Ovary (tissue), 9 donors: ENCODE results near the gene GALNT12. TPM values are rescaled to one million over a fixed set of nuclear protein-coding genes. Genes with fewer than 3 reads are reported as not detected.

Experiments used
- DNase-seq, 5 donors: peaks; one replicate each; pipeline ENCODE4 v3.0.0-alpha.2; 2019 to 2020
- H3K27ac ChIP-seq, 2 donors: fragments of 200-600 bp; one replicate each; pipeline versions ENCODE4 v1.5.1 to v1.8.0; 2019 to 2022
- H3K27me3 ChIP-seq: fragments of 200-600 bp; one replicate; pipeline ENCODE4 v1.8.0; 2022
- H3K36me3 ChIP-seq: fragments of 200-600 bp; sonication (generic); one replicate; pipeline ENCODE4 v1.5.1; 2019
- H3K4me1 ChIP-seq: one replicate; pipeline ENCODE4 v1.8.1; 2013; ENCODE audit warnings: mild to moderate bottlenecking, moderate library complexity; ENCODE audit not compliant: insufficient read depth
- H3K4me3 ChIP-seq: fragments of 200-600 bp; sonication (generic); one replicate; pipeline ENCODE4 v1.5.1; 2017
- H3K9me3 ChIP-seq, 2 donors: fragments of 200-600 bp in 1 of 2; sonication (generic) in 1 of 2; one replicate each; pipeline versions ENCODE4 v1.5.1 to v1.8.1; 2013 to 2019; ENCODE audit warnings: mild to moderate bottlenecking in 1 of 2, moderate library complexity in 1 of 2
- CTCF ChIP-seq, 3 donors: fragments of 450-650 bp in 2 of 3; fragments of 200-600 bp in 1 of 3; IDR thresholded peaks; one replicate each; pipeline versions ENCODE4 v1.5.1 to v1.8.0; 2016 to 2022; ENCODE audit warnings: antibody characterized with exemption in 3 of 3, mild to moderate bottlenecking in 1 of 3
- EP300 ChIP-seq: sonication (generic); formaldehyde crosslinking; IDR thresholded peaks from one replicate; pipeline ENCODE4 v1.6.1; 2017; ENCODE audit warnings: antibody characterized with exemption
- POLR2A ChIP-seq: fragments of 450-650 bp; IDR thresholded peaks from one replicate; pipeline ENCODE4 v1.6.1; 2017; ENCODE audit warnings: antibody characterized with exemption, mild to moderate bottlenecking, moderate library complexity
- WGBS, 3 donors: extraction: QIAGEN DNeasy Blood & Tissue Kit in 1 of 3; methylation state at CpG; one replicate each; pipeline versions ENCODE4 v1.1.5 to v1.1.7; 2013 to 2017; 5-methylcytosine and 5-hydroxymethylcytosine counted together
- intact Hi-C, 4 donors: fragments of 100-400 bp; cut with DNase I; formaldehyde crosslinking; loops; one replicate each; pipeline versions ENCODE4 v1.11.0 to v1.15.1; 2022 to 2023
- polyA plus RNA-seq, 2 donors: library from polyadenylated mRNA; stranded (reverse); fragments of 200-250 nt in 1 of 2; fragments of 350-450 nt in 1 of 2; fragmentation: Illumina TruSeq in 1 of 2; extraction: RNeasy Lipid Tissue Mini Kit (QIAGEN cat#74804) in 1 of 2; gene quantifications; one replicate each; pipeline ENCODE4 v1.2.3, GENCODE V29; 2013 to 2014
- total RNA-seq, 7 donors: library from RNA; depleted of rRNA in 2 of 7; stranded (reverse); fragments of >200 nt in 2 of 7; fragmentation: NEBNext Ultra II Directional in 3 of 7; extraction: Animal tissue kit (Norgen Biotek cat#: 25700) in 3 of 7; gene quantifications; one replicate each; pipeline versions ENCODE4 v1.1.0 to v1.2.4, GENCODE V29; 2016 to 2023
- donor health status: DM: no; HTN: no; CAD: no; lungs with moderate emphysema.
- donor health status: DM: no; HTN: no; CAD: no.
- donor health status: Bipolar disorder and iron deficiency.
- donor health status: DM: yes; HTN: yes; CAD: no.
- donor health status: DM: no; HTN: no; CAD: no.
- donor health status: DM: yes; HTN: yes; CAD: no.

The GALNT12 gene
- total and polyA plus RNA-seq, 9 donors: 0.23 to 7.0 (median 1.4) TPM

- WGBS, 3 donors: 53 to 62% (median 57%) methylated on average over 4 of the region's 4 CpGs
- TF ChIP-seq POLR2A: no peak
- no peak for TF ChIP-seq CTCF (IDR thresholded peaks at IDR 0.05)
- TF ChIP-seq EP300: no peak
- H3K4me3 ChIP-seq: no peak overlapping the region
- no peaks in the 10 kb centered on the region for H3K36me3 ChIP-seq
- no peaks in the 10 kb centered on the region for H3K9me3 ChIP-seq
- H3K27ac ChIP-seq: no peak overlapping the region
- intact Hi-C loops: no loop called here
- no peak for DNase-seq
- peaks cover 7% of the 10 kb centered on the region for H3K4me1 ChIP-seq
- H3K27me3 ChIP-seq: no peaks in the 10 kb centered on the region
Observed at GRCh38 chr9:98888801-98889421, 81.4 kb downstream of the GALNT12 start.

GRCh38 chr9:98890256-98890655 lies 82.8 kb downstream of the GALNT12 start:
- no peak for DNase-seq
- no peak overlapping the region for H3K27ac ChIP-seq
- no peak overlapping the region for H3K4me3 ChIP-seq
- peaks cover 2% of the 10 kb centered on the region for H3K4me1 ChIP-seq
- no peaks in the 10 kb centered on the region for H3K27me3 ChIP-seq
- 60 to 74% (median 62%) methylated on average over 7 of the region's 7 CpGs for WGBS, 3 donors
- H3K9me3 ChIP-seq: no peaks in the 10 kb centered on the region
- intact Hi-C loops: no loop called here
- TF ChIP-seq EP300 (no peak), CTCF (IDR thresholded peaks at IDR 0.05) (no peak), POLR2A (no peak)
- no peaks in the 10 kb centered on the region for H3K36me3 ChIP-seq

- Histone ChIP-seq H3K27ac (no peak overlapping the region), H3K27me3 (no peaks in the 10 kb centered on the region), H3K9me3 (no peaks in the 10 kb centered on the region), H3K4me3 (no peak overlapping the region), H3K4me1 (no peaks in the 10 kb centered on the region), H3K36me3 (no peaks in the 10 kb centered on the region)
- WGBS, 3 donors: 33 to 51% (median 48%) methylated on average over 1 of the region's 1 CpG
- intact Hi-C loops: no loop called here
- DNase-seq: no peak
- no peak for TF ChIP-seq CTCF (IDR thresholded peaks at IDR 0.05)
- no peak for TF ChIP-seq EP300
- no peak for TF ChIP-seq POLR2A
Observed at GRCh38 chr9:98892288-98892687, 84.8 kb downstream of the GALNT12 start.

- no peak for TF ChIP-seq POLR2A
- TF ChIP-seq CTCF (IDR thresholded peaks at IDR 0.05): no peak
- no peak for TF ChIP-seq EP300
Observed at GRCh38 chr9:98892690-98893089, 85.2 kb downstream of the GALNT12 start.

More at GRCh38 chr9:98892690-98893089, 85.2 kb downstream of the GALNT12 start:
- intact Hi-C loops: no loop called here
- Histone ChIP-seq H3K36me3 (no peaks in the 10 kb centered on the region), H3K27me3 (no peaks in the 10 kb centered on the region), H3K9me3 (no peaks in the 10 kb centered on the region), H3K4me1 (no peaks in the 10 kb centered on the region), H3K4me3 (no peak overlapping the region), H3K27ac (no peak overlapping the region)
- no peak for DNase-seq
- 69 to 79% (median 74%) methylated on average over 4 of the region's 4 CpGs for WGBS, 3 donors
